K562 (cell line): ENCODE data around the gene PHTF2. TPM values are rescaled to one million over a fixed set of nuclear protein-coding genes. Genes with fewer than 3 reads are reported as not detected.

Source experiments
- C11orf30 ChIP-seq: fragments of 450-650 bp; IDR thresholded peaks from 2 replicates; pipeline ENCODE4 v1.6.1; 2016; ENCODE audit warnings: low read depth, mild to moderate bottlenecking
- CREM ChIP-seq: IDR thresholded peaks from 2 replicates; pipeline ENCODE4 v1.6.1; 2014; ENCODE audit warnings: antibody characterized with exemption, low read depth
- CTCF ChIP-seq, 3 experiments: IDR thresholded peaks in 2 of 3; conservative IDR thresholded peaks in 1 of 3; 2 replicates each; pipeline ENCODE4 v1.5.1; 2011 to 2012; ENCODE audit warnings: low read length in 3 of 3, mild to moderate bottlenecking in 3 of 3, control low read depth in 2 of 3, improper control_type of control experiment in 1 of 3, inconsistent platforms in 1 of 3, low read depth in 1 of 3, mixed read lengths in 1 of 3, moderate library complexity in 1 of 3; ENCODE audit not compliant: insufficient read depth in 2 of 3
- GATAD2B ChIP-seq: fragments of 450-650 bp; IDR thresholded peaks from 2 replicates; pipeline ENCODE4 v1.6.1; 2017; ENCODE audit warnings: mild to moderate bottlenecking, borderline replicate concordance
- HMBOX1 ChIP-seq: sonication (generic); IDR thresholded peaks from 2 replicates; pipeline ENCODE4 v1.6.1; 2016
- PHF20 ChIP-seq: fragments of 450-650 bp; IDR thresholded peaks from 2 replicates; pipeline ENCODE4 v1.6.1; 2018; ENCODE audit not compliant: partially characterized antibody
- PTRF ChIP-seq: fragments of 450-650 bp; IDR thresholded peaks from 2 replicates; pipeline ENCODE4 v1.6.1; 2016; ENCODE audit warnings: mild to moderate bottlenecking, missing genetic modification characterization, missing compliant biosample characterization
- REST ChIP-seq, 2 experiments: fragments of 450-650 bp; formaldehyde crosslinking in 1 of 2; IDR thresholded peaks; 2 replicates each; pipeline versions ENCODE4 v1.4.0 to v1.6.1; 2014 to 2020; ENCODE audit warnings: mild to moderate bottlenecking in 2 of 2, borderline replicate concordance in 1 of 2, low read depth in 1 of 2
- SMC3 ChIP-seq: conservative IDR thresholded peaks from 2 replicates; pipeline ENCODE4 v1.6.1; 2011; ENCODE audit warnings: low read depth, low read length, improper control_type of control experiment; ENCODE audit not compliant: insufficient read depth
- THRA ChIP-seq: fragments of 450-650 bp; IDR thresholded peaks from 2 replicates; pipeline ENCODE4 v1.6.1; 2017; ENCODE audit warnings: mild to moderate bottlenecking, moderate library complexity
- ZNF124 ChIP-seq: sonication (generic); formaldehyde crosslinking; IDR thresholded peaks from 2 replicates; pipeline ENCODE4 v1.8.1; 2022; ENCODE audit warnings: missing genetic modification reagents
- ZNF551 ChIP-seq: fragments of 250-450 bp; sonication (Bioruptor Pico); IDR thresholded peaks from 2 replicates; pipeline ENCODE4 v1.5.0; 2021; ENCODE audit warnings: mild to moderate bottlenecking, moderate library complexity
- polyA plus RNA-seq, 8 experiments: library from polyadenylated mRNA; depleted of rRNA in 4 of 8; stranded (reverse) in 5 of 8; unstranded in 3 of 8; fragments of >200 nt; fragmentation: Nextera tagmentation in 2 of 8; fragmentation: Illumina TruSeq in 1 of 8; extraction: Ambion mirVana in 2 of 8; extraction: Trizol in 1 of 8; gene quantifications; 2 replicates each; pipeline versions ENCODE4 v1.2.1 to v1.2.3, GENCODE V29; 2011 to 2014; ENCODE audit warnings: inconsistent platforms in 1 of 8, missing spikeins in 1 of 8
- total RNA-seq, 7 experiments: library from RNA; depleted of rRNA in 6 of 7; stranded (reverse); fragments of >200 nt in 6 of 7; fragmentation: Illumina TruSeq in 2 of 7; extraction: Trizol in 2 of 7; gene quantifications; 2 replicates each; pipeline versions ENCODE4 v1.2.1 to v1.2.3, GENCODE V29; 2011 to 2021; ENCODE audit warnings: low replicate concordance in 1 of 7

The PHTF2 gene
- total and polyA plus RNA-seq, 9 of the 15 experiments (the other 6 are each of a cell fraction or from before 2014, with no cell fraction given), result 17.9 to 43.6 (median 25.4) TPM

DNA sequence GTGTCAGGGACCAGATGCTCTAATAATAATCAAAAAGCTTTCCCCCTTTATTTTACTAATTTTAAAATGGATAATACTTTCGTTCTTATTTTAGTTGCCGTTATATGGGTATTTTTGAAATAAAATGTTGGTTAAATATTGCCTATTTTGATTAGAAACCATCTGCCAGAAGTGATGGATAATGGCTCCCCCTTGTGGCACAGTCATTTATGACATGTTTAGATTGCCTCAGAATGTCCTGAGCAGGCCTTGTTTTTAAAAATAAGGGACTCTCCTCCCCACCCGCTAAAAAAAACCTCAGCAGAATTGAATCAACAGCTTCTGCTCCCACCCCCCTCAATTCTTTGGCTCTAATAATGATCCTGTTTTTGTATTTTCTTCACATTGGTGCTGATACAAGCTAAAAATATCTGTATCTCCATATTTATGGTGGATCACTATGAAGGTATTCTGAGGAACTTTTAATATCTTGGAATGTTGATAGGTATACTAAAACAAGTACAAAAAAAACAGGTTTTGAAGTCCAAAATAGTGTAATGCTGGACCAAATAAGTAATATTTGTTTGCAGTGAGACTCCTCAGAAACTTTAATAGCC is 39.2 kb upstream of the PHTF2 start (continued):
- TF ChIP-seq C11orf30 (no peak), GATAD2B (peak; percentile 46; the same call in 1 of the 2 replicates), CREM (0 out of 2 replicates have a peak, but pooled peaks have one; percentile 19), ZNF551 (CRISPR knock-in tag) (no peak), REST (IDR thresholded peaks at IDR 0.05; ENCODE audit: borderline replicate concordance) (peak; percentile 84), REST (CRISPR knock-in tag; IDR thresholded peaks at IDR 0.05; ENCODE audit: low read depth) (no peak), THRA (no peak), PHF20 (no peak), CTCF (IDR thresholded peaks at IDR 0.05 in 2 of 3, conservative IDR thresholded peaks at IDR 0.05 in 1 of 3; ENCODE audit: insufficient read depth in 2 of 3, low read depth in 1 of 3, low read length in 3 of 3) (peak; percentile 70 to 91 (median 77)), HMBOX1 (no peak), PTRF (tag) (no peak), SMC3 (peak; percentile 91), ZNF124 (CRISPR knock-in tag) (no peak)
